ENCODE results near the gene CFAP300. TPM values are rescaled to one million over a fixed set of nuclear protein-coding genes. Genes with fewer than 3 reads are reported as not detected.

The CFAP300 gene
- total and polyA plus RNA-seq, 4 donors = 11.0 to 21.3 (median 14.3) TPM

- peak overlapping the region; percentile 86 for H3K4me3 ChIP-seq
- H3K9me3 ChIP-seq (ENCODE audit: control insufficient read depth in 4 of 4, insufficient read depth in 3 of 4, low read length in 3 of 4) = no peaks in the 10 kb centered on the region
- H3K9ac ChIP-seq (ENCODE audit: insufficient read depth in 1 of 2, low read length in 2 of 2) = peak overlapping the region; percentile 71 to 94
- peak overlapping the region; percentile 99 for H3K27ac ChIP-seq (ENCODE audit: low read depth in 1 of 2, low read length in 1 of 2)
- TF ChIP-seq CTCF (IDR thresholded peaks at IDR 0.05; ENCODE audit: control extremely low read depth, extremely low read depth) = no peak
- ATAC-seq (ENCODE audit: insufficient read depth, low FRiP score) (no peak), DNase-seq (no peak)
- H3K36me3 ChIP-seq (ENCODE audit: control insufficient read depth in 4 of 4, insufficient read depth in 4 of 4, low read length in 4 of 4) = peaks cover 0 to 10% (median 0%) of the 10 kb centered on the region in 4 donors
- 1% methylated on average over 30 to 31 of the region's 31 CpGs for WGBS, 2 donors
- peaks cover 2 to 38% (median 6%) of the 10 kb centered on the region in 5 donors for H3K4me1 ChIP-seq (ENCODE audit: control insufficient read depth in 5 of 5, insufficient read depth in 5 of 5, low read length in 5 of 5)
- no peaks in the 10 kb centered on the region for H3K27me3 ChIP-seq (ENCODE audit: control insufficient read depth in 3 of 3, insufficient read depth in 3 of 3, low read length in 2 of 3)
These were observed 63.4 kb downstream of the CFAP300 start for GRCh38 chr11:102110761-102111010.

GRCh38 chr11:102111011-102111786, 64.0 kb downstream of the CFAP300 start:
- peak overlapping the region; percentile 94 to 97 for H3K9ac ChIP-seq (ENCODE audit: insufficient read depth in 1 of 2, low read length in 2 of 2)
- peak overlapping the region; percentile 86 for H3K4me3 ChIP-seq
- TF ChIP-seq CTCF (IDR thresholded peaks at IDR 0.05; ENCODE audit: control extremely low read depth, extremely low read depth) = no peak
- H3K36me3 ChIP-seq (ENCODE audit: control insufficient read depth in 4 of 4, insufficient read depth in 4 of 4, low read length in 4 of 4) = peaks cover 0 to 13% (median 0%) of the 10 kb centered on the region in 4 donors
- peaks cover 2 to 43% (median 7%) of the 10 kb centered on the region in 5 donors for H3K4me1 ChIP-seq (ENCODE audit: control insufficient read depth in 5 of 5, insufficient read depth in 5 of 5, low read length in 5 of 5)
- H3K9me3 ChIP-seq (ENCODE audit: control insufficient read depth in 4 of 4, insufficient read depth in 3 of 4, low read length in 3 of 4) = no peaks in the 10 kb centered on the region
- no peaks in the 10 kb centered on the region for H3K27me3 ChIP-seq (ENCODE audit: control insufficient read depth in 3 of 3, insufficient read depth in 3 of 3, low read length in 2 of 3)
- DNase-seq (peak; percentile 96 to 97 (median 96)), ATAC-seq (ENCODE audit: insufficient read depth, low FRiP score) (peak; percentile 44)
- 1 to 2% methylated on average over 59 to 61 of the region's 61 CpGs for WGBS, 2 donors
- peak overlapping the region; percentile 99 for H3K27ac ChIP-seq (ENCODE audit: low read depth in 1 of 2, low read length in 1 of 2)

GRCh38 chr11:102111787-102112508, 64.7 kb downstream of the CFAP300 start:
- peak in 1 of 3 donors; percentile 88 for DNase-seq
- WGBS, 2 donors = 3% methylated on average over 20 of the region's 20 CpGs
- peaks cover 0 to 19% (median 0%) of the 10 kb centered on the region in 4 donors for H3K36me3 ChIP-seq (ENCODE audit: control insufficient read depth in 4 of 4, insufficient read depth in 4 of 4, low read length in 4 of 4)
- peaks cover 2 to 46% (median 10%) of the 10 kb centered on the region in 5 donors for H3K4me1 ChIP-seq (ENCODE audit: control insufficient read depth in 5 of 5, insufficient read depth in 5 of 5, low read length in 5 of 5)
- H3K9me3 ChIP-seq (ENCODE audit: control insufficient read depth in 4 of 4, insufficient read depth in 3 of 4, low read length in 3 of 4) = no peaks in the 10 kb centered on the region
- peak overlapping the region; percentile 94 to 97 for H3K9ac ChIP-seq (ENCODE audit: insufficient read depth in 1 of 2, low read length in 2 of 2)
- H3K4me3 ChIP-seq = peak overlapping the region; percentile 54
- no peaks in the 10 kb centered on the region for H3K27me3 ChIP-seq (ENCODE audit: control insufficient read depth in 3 of 3, insufficient read depth in 3 of 3, low read length in 2 of 3)
- H3K27ac ChIP-seq (ENCODE audit: low read depth in 1 of 2, low read length in 1 of 2) = peak overlapping the region; percentile 99
- no peak for TF ChIP-seq CTCF (IDR thresholded peaks at IDR 0.05; ENCODE audit: control extremely low read depth, extremely low read depth)
- peak; percentile 48 for ATAC-seq (ENCODE audit: insufficient read depth, low FRiP score)

Data from lung (tissue), 12 donors.